Nucleus accumbens (tissue), 56 donors: ENCODE measurements around the gene TLCD5.

Source experiments
- DNase-seq, 56 donors: peaks; one replicate each; lab custom pipeline; 2025; lab: John Stamatoyannopoulos, UW

Gene TLCD5

DNA sequence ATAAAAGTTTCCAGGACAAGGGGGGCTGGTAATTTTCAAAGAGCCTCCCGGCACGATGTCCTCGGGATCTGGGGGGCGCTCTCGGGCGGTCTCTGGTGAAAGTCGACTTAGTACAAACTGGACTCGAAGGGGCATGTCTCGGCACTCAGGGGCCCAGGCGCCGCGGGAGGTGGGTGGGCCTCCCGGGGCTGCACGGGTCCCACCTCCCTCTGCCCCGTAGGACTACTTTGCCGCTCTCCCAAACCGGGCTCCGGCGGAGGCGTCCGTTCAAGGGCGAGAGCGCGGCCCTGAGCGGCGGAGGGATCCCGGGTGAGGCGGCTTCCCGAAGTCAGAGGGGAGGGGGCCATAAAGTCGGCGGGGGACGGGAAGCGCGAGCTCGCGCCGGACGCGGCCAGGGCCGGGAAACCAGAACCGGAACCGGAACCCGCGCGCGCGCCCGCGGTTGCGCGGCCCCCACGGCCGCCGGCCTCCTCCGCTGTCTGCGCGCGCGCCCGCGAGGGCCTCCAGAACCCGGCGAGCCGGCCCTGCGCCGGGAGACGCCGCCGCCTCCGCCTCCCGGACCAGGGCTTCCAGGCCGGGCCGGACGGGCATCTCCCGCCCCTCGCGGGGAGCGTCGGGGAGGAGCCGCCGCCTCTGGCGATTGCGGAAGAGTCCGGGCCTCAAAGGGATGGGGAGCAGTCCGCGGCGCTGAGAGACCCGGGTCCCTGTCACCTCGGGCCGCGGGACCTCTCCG lies 11.0 kb downstream of the TLCD5 start, which contains the start of gene ARHGEF12:
Gene ARHGEF12 (plus strand): TSS at position 506 of the 733 bp plus-strand sequence. CDS start 831 bp downstream, outside the sequence.
- DNase-seq, result peak in 55 of 56 donors; percentile 53 to 95 (median 88)

- peak in 32 of 56 donors; percentile 31 to 69 (median 56) for DNase-seq
Observed at GRCh38 chr11:120336641-120337354, 11.7 kb downstream of the TLCD5 start.

GRCh38 chr11:120337355-120338106 lies 12.4 kb downstream of the TLCD5 start:
- DNase-seq, result peak in 3 of 56 donors; percentile 12 to 31 (median 15)

GRCh38 chr11:120338107-120338933 lies 13.2 kb downstream of the TLCD5 start:
- DNase-seq, result no peak

DNA sequence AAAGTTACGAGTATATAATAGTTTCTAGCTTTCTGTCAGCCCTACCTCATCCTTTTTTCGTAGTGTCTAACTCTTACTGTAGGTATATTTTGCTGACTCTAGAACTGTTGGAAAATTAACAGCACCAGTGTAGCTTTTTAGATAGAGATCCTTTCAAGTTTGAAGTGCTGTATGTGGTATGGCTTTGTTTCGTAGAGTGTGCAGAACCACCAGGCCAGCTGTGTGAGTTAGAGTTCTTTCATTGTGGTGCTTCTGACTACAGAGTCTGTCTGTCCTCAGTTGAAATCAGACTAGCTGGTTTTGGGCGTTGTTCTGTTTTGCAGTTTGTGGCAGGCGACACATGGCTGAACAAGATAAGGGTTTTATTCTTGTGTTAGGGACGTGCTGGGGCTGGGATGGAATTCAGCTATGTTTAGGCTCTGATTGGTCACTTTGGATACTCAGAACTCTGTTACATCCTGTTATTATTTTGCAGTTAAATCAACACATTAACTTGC lies 14.3 kb downstream of the TLCD5 start:
- peak in 34 of 56 donors; percentile 11 to 76 (median 38) for DNase-seq

DNA sequence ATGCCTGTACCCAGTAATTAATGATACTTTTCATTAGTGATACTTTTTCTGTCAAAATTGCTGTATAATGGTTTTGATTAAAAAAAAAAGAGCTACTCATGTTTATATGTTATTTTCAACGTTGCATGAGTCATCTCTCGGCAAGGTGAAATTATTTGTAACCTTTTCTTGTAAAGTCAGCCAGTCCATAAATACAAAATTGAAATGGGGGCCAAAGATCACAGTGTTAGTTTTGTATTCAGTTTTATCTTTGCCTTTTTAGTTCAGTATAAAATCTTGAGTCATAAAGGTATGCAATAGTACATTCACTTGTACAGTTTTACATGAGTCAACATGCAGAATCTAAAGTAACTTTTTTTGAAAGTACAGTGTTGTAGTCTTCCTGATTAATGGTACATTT lies 15.4 kb downstream of the TLCD5 start:
- DNase-seq, result no peak

DNA sequence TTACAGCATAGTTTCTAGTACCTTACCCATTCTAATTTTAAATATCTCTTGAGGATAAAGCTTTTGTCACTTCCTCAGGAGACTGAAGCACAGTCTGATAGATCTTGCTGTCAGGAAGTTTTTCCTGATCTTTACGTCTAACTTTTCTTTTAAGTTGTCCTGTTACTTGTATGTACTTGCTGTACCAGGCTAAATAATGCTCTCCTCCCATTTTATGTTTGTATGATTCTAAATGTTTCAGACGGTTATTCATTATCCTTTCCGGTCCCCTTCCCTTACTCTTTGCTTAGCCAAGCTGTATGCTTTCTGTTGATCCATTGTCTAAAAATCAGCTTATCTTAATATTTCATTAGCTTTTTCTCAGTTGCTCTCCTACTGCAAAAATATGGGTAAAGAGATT lies 17.1 kb downstream of the TLCD5 start:
- DNase-seq, result no peak

- no peak for DNase-seq
Observed at GRCh38 chr11:120342678-120343077, 17.6 kb downstream of the TLCD5 start.

DNA sequence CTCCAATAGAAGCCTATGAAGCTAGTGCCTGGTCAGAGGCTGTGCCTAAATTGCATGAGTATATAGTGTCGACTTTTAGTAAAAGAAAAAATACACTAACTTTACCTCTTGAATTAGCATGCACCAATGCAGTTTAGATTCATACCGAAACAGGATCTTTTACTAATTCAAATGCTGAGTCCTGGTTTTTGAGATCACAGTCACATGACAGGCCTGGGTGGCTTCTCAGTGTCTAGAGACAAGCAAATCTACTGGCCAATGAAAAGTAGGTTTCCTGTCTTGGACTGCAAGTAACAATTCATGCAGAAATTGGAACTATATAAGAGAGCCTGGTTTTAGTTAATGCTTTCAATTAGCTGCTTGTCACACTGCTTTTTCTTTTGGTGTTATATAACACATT lies 18.3 kb downstream of the TLCD5 start:
- DNase-seq, result peak in 14 of 56 donors; percentile 5 to 55 (median 27)

DNA sequence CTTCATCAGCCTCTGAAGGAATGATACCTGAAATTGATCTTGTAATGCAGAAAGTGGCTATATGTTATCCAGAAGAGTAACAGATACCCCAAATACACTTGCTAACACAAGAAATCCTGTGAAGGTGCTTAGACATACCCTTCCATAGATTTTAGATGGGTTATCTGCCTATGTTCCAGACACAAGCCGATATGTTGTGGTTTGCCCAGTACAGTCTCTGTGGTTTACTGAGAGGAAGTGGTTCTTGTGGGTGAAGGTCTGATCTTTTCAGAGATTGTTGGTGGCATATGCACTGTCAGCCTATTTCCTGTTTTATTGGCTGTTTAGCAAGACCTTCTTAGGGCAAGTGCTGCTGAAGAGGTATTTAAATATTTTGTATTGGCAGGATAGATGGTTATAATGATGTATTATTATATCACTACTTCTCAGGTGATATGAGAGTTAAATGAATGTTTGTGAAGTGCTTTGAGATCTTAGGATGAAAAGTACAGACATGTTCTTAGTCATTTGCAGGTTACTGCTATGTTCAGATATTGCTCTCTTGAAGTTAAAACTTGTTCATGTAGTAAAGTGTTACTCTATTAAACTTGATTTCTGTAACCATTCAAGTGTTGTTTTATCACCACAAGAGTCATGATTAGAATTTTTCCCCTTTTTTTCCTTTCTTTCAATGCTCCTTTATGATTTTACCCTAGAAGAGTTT lies 19.4 kb downstream of the TLCD5 start:
- DNase-seq, result no peak

DNA sequence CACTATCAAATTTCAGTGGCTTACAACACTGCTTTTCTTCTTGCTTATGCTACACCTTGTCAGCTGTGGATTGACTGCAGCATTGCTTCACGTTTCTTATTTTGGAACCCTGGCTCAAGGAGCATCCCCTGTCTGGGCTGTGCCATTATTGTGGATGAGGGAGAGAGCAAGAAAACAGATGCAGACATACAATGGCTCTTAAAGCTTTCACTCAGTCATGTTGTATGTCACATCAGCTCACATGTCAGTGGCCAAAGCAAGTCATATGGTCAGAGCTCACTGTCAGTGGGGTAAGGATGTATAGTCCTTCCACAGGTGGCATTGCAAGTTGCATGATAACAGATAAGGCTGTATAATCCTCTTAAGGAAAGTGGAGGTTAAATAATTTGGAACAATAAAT lies 21.1 kb downstream of the TLCD5 start:
- no peak for DNase-seq

DNA sequence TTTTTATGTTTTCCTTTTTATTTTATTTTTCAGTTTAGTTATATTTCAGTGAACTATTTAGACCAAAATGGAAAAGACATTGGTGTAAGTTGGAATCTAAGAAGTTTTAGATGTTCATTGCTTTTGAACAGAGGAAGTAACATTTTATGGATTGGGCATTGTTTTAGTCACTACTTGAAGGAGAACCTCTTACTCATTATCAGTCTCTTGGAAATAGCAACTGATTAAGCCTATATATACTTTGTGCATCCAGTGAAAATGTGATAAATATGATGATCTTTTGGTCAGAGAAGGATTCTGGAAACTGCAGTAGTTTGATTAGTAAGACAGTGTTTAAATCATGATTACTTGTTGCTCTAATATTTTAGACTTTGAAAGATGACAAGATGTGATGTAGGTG lies 25.5 kb downstream of the TLCD5 start:
- no peak for DNase-seq

GRCh38 chr11:120352405-120352804 lies 27.3 kb downstream of the TLCD5 start:
- no peak for DNase-seq

DNA sequence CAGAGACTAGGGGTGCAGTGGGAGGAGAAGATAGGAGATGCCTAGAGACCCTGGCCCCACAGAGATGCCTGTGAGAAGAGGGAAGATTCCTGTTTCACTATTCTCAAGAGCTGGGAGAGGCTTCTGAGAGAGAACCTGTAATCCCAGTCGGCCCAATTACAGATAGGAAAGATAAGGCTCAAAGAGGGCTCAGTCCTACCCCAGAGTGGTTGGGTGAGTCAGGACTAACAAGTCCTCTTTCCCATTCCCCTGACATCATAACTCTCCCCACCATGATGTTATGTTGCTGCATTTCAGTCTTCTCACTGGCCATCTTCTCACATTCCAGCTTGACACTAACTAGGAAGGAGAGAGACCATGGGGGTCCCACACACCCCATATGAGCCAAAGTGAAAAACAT lies 29.0 kb downstream of the TLCD5 start:
- no peak for DNase-seq

DNA sequence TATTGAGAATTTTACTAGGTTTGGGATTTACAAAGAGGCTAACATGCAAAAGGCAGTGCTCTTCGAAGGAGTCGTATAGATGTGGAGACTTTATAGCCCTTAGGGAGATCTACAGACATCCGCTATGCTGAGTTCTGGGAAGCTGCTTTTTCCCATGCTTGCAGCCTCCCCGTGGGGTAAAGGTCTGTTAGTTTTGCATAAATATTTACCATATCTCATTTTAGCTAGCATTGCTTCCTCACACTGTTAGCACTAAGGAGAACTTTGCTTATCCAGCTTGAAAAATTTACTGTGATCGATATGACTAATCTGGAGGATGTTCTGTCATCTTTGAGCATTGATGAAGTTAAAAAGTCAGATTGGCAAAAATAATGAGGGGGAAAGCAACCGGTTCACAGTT lies 29.7 kb downstream of the TLCD5 start:
- DNase-seq, result no peak

DNA sequence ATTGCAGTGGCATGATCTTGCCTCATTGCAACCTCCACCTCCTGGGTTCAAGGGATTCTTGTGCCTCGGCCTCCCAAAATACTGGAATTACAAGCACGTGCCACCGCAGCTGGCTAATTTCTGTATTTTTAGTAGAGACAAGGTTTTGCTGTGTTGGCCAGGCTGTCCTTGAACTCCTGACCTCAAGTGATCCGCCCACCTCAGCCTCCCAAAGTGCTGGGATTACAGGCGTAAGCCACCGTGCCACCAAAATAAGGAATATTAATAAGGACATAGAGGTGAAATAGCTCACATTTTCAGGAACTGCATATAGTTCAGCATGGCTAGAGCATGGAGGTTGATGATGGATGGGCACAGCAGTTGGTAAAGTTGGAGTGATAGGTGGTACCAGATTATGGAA lies 32.5 kb downstream of the TLCD5 start:
- no peak for DNase-seq

DNA sequence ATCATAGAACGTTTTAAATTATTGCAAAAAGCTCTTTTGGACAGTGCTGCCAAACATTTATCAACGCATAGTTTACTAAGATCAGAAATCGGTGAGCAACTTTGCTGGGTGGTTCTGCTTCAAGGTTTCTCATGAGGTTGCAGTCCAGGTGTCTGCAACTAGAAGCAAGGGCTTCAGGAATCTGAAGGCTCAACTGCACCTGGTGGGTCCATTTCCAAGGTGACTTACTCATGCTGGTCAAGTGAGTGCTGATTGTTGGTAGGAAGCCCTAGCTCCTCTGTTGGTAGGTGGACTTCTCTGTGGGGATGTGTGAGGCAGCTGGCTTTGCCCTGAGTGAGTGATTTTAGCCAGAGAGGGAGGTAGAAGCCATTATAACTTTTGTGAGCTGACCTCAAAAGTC lies 33.6 kb downstream of the TLCD5 start:
- DNase-seq, result no peak

GRCh38 chr11:120363436-120363835 lies 38.3 kb downstream of the TLCD5 start:
- DNase-seq, result no peak

DNA sequence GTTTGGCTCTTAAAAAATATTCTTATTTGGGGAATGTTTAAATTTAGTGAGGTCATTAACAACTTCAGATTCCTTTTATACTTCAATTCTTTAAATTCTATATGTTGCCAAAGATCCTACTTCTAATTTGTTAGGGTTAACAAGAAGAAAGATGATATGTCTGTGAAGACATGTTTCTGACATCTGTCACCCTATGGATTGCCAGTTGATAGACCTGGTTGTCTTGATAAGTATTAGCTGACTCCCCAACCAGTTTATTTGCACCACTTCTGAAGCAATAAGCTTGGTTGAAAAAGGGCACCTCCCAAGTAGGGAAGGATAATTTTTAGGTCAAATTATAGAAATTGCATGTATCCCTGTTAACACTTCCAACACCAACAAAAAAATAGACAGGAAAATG lies 40.4 kb downstream of the TLCD5 start:
- DNase-seq, result no peak
